Mucosa of rectum (tissue), 2 donors: Measurements from ENCODE around the gene MICAL3.
"Not testable (repeated sequence)": the region's sequence is repeated elsewhere in the genome, so short reads cannot be mapped to it uniquely, and the experiment has no call there.

Experiments used
- H3K27ac ChIP-seq, 2 donors: one replicate each; pipeline ENCODE4 v1.7.0; 2013; ENCODE audit warnings: inconsistent platforms in 2 of 2, low read depth in 2 of 2, low read length in 2 of 2
- H3K27me3 ChIP-seq, 2 donors: one replicate each; pipeline ENCODE4 v1.7.0; 2013; ENCODE audit warnings: low read length in 2 of 2; ENCODE audit not compliant: control insufficient read depth in 2 of 2, insufficient read depth in 2 of 2
- H3K36me3 ChIP-seq, 2 donors: one replicate each; pipeline ENCODE4 v1.7.0; 2013; ENCODE audit warnings: low read length in 2 of 2; ENCODE audit not compliant: control insufficient read depth in 2 of 2, insufficient read depth in 2 of 2
- H3K4me1 ChIP-seq, 2 donors: one replicate each; pipeline ENCODE4 v1.7.0; 2013; ENCODE audit warnings: low read length in 2 of 2, mild to moderate bottlenecking in 1 of 2; ENCODE audit not compliant: control insufficient read depth in 2 of 2, insufficient read depth in 2 of 2
- H3K4me3 ChIP-seq, 2 donors: one replicate each; pipeline ENCODE4 v1.7.0; 2013; ENCODE audit warnings: low read length in 2 of 2
- H3K9ac ChIP-seq, 2 donors: one replicate each; pipeline ENCODE4 v1.7.0; 2013; ENCODE audit warnings: low read length in 2 of 2, low read depth in 1 of 2, mild to moderate bottlenecking in 1 of 2
- H3K9me3 ChIP-seq, 2 donors: one replicate each; pipeline ENCODE4 v1.7.0; 2013; ENCODE audit warnings: low read length in 2 of 2; ENCODE audit not compliant: control insufficient read depth in 2 of 2
- donor health status: healthy.
- donor health status: Normal muscosa, but diverticular disease.

MICAL3 gene

GRCh38 chr22:18068381-18068988, 44.1 kb upstream of the MICAL3 start:
- H3K27ac ChIP-seq, result peak overlapping the region; percentile 56 to 61
- H3K9ac ChIP-seq, result no peak overlapping the region
- no peaks in the 10 kb centered on the region for H3K9me3 ChIP-seq
- peaks cover 3 to 34% of the 10 kb centered on the region in 2 donors for H3K4me1 ChIP-seq
- no peaks in the 10 kb centered on the region for H3K36me3 ChIP-seq
- no peaks in the 10 kb centered on the region for H3K27me3 ChIP-seq
- no peak overlapping the region for H3K4me3 ChIP-seq

DNA sequence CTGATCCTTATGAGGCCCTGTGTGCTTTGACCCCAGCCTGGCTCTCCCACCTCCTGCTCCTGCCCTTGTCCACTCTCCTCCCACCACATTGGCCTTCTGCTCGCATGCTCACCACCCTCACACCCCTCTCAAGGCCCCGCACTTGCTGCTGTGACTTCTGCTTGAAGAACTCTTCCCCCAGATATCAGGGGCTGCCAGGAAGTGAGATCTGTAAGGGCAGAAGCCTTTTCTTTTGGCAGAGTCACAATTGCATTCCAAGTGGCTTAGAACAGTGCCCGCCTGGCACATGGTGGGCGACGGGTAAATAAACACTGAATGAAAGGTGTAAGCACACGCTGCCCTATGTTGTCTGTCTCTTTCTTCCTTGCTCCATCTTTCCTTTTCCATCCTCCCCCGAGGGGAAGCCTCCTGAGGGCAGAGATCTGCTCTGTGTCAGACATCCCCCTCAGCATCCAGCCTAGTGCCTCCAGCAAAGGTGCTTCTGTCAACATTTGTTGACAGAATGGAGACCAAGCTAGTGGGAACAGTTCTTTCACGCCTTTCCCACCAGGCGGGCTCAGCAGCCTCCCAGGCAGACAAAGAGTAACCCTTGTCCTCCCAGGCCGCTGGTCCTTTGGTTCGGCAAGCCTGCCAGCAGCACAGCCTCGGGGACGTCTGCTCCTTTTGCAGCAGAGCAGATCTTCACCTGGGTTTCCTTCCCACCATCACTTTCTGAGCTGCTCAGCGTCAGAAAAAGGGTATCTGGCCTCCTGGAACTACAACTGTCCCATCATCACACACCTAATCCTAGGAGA, 43.4 kb upstream of the MICAL3 start:
- Histone ChIP-seq H3K27ac (peak overlapping the region; percentile 56 to 61), H3K36me3 (no peaks in the 10 kb centered on the region), H3K9ac (no peak overlapping the region), H3K27me3 (no peaks in the 10 kb centered on the region), H3K9me3 (no peaks in the 10 kb centered on the region), H3K4me3 (no peak overlapping the region), H3K4me1 (peaks cover 3 to 36% of the 10 kb centered on the region in 2 donors)

- Histone ChIP-seq H3K4me1 (peaks cover 3 to 40% of the 10 kb centered on the region in 2 donors), H3K36me3 (no peaks in the 10 kb centered on the region), H3K27ac (peak overlapping the region; percentile 56 to 61), H3K9ac (no peak overlapping the region), H3K27me3 (no peaks in the 10 kb centered on the region), H3K9me3 (no peaks in the 10 kb centered on the region), H3K4me3 (no peak overlapping the region)
Measured at GRCh38 chr22:18067121-18067520, 42.8 kb upstream of the MICAL3 start.

DNA sequence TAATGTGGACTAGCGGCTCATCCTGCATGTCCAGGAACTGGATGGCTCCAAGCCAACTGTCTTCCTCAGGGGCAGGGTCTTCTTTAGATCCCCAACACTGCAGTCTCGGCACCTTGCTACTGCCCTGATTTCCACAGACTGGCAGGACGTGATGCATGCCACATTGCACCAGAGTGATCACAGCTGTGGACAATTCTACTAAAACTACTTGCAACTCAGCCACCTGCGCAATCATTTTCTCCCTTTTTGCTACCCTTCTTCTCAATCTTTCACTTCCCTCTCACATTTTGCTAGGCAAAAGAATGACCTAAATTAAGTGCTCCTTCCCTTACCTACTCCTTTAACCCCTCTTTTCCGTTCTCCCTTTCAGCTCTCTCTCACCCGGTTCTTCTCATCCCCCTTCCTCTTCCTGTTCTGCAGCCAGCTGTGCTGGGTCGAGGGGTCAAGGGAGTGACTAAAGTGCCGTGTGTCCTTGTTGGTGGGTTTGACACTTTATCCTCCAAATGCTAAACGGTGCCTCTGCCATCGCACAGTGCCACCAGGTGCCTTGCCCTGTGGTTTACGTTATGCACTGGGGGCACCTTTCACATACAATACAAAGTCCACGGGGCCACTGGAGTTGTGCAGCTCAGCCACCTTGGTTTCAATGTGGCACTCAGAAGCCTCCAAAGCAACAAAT, 42.0 kb upstream of the MICAL3 start:
- Histone ChIP-seq H3K9ac (no peak overlapping the region), H3K4me1 (peaks cover 3 to 43% of the 10 kb centered on the region in 2 donors), H3K27ac (peak overlapping the region in 1 of 2 donors; percentile 52)

GRCh38 chr22:18065256-18065655, 40.9 kb upstream of the MICAL3 start:
- H3K9me3 ChIP-seq, result no peaks in the 10 kb centered on the region
- H3K4me1 ChIP-seq, result peaks cover 12 to 47% of the 10 kb centered on the region in 2 donors
- H3K36me3 ChIP-seq, result no peaks in the 10 kb centered on the region
- no peak overlapping the region for H3K9ac ChIP-seq
- no peaks in the 10 kb centered on the region for H3K27me3 ChIP-seq
- no peak overlapping the region for H3K27ac ChIP-seq
- no peak overlapping the region for H3K4me3 ChIP-seq

More for the DNA sequence above, 42.0 kb upstream of the MICAL3 start:
- Histone ChIP-seq H3K9me3 (no peaks in the 10 kb centered on the region), H3K36me3 (no peaks in the 10 kb centered on the region), H3K27me3 (no peaks in the 10 kb centered on the region), H3K4me3 (peak overlapping the region in 1 of 2 donors; percentile 44)

GRCh38 chr22:18064636-18065035, 40.3 kb upstream of the MICAL3 start:
- no peak overlapping the region for H3K27ac ChIP-seq
- peaks cover 12 to 45% of the 10 kb centered on the region in 2 donors for H3K4me1 ChIP-seq
- H3K9ac ChIP-seq, result no peak overlapping the region
- H3K36me3 ChIP-seq, result no peaks in the 10 kb centered on the region
- no peaks in the 10 kb centered on the region for H3K9me3 ChIP-seq
- H3K27me3 ChIP-seq, result no peaks in the 10 kb centered on the region
- H3K4me3 ChIP-seq, result no peak overlapping the region

GRCh38 chr22:18063715-18064114, 39.4 kb upstream of the MICAL3 start:
- not testable (repeated sequence) for H3K27ac ChIP-seq, H3K9me3 ChIP-seq, H3K36me3 ChIP-seq, H3K4me3 ChIP-seq, H3K27me3 ChIP-seq, H3K9ac ChIP-seq
- peaks cover 12 to 47% of the 10 kb centered on the region in 2 donors for H3K4me1 ChIP-seq

DNA sequence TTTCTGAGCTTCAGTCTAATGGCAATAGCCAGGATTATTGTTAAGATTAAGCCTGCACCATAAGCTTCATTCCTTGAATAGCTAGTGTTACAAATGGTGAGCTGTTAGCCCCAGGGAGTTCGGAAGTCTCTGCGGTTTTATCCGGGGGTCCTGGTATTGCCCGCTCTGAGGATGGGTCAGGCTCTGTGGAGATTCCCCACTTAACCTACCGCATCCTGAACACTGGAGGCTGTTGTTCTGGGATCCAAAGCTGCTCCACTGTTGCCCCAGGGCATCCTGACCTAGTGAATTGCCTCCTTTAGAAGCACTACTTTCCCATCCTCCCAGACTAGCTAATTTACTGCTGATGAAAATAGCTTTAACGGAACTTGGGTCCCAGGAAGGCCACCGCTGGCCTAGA, 38.9 kb upstream of the MICAL3 start:
- Histone ChIP-seq H3K27ac (no peak overlapping the region), H3K4me1 (peaks cover 12 to 47% of the 10 kb centered on the region in 2 donors), H3K27me3 (no peaks in the 10 kb centered on the region), H3K36me3 (no peaks in the 10 kb centered on the region), H3K9me3 (no peaks in the 10 kb centered on the region), H3K4me3 (no peak overlapping the region), H3K9ac (no peak overlapping the region)

DNA sequence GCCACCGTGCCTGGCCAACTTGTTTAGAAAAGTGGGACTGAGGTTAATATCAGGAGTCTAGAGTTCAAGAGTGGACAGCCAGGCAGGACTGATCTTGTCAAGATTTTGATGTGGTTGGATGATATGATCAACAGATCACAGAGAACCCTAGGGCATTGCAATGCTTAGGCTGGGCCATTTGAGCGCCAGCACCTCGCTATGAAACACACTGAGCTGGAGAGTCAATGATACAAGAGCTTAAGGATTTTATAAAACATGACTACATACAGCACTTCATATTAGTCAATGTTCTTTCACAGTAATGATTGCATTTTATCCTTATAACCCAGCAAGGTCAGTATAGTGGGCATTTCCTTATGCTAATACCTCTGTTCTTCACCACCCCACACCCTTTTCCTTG, 38.1 kb upstream of the MICAL3 start:
- H3K9ac ChIP-seq, result no peak overlapping the region
- H3K4me3 ChIP-seq, result no peak overlapping the region
- no peaks in the 10 kb centered on the region for H3K27me3 ChIP-seq
- no peaks in the 10 kb centered on the region for H3K36me3 ChIP-seq
- peak overlapping the region in 1 of 2 donors; percentile 38 for H3K27ac ChIP-seq
- H3K4me1 ChIP-seq, result peaks cover 13 to 53% of the 10 kb centered on the region in 2 donors
- H3K9me3 ChIP-seq, result no peaks in the 10 kb centered on the region
